ENCODE data around the gene MAGEC1. TPM values are rescaled to one million over a fixed set of nuclear protein-coding genes. Genes with fewer than 3 reads are reported as not detected.

Gene MAGEC1
- total RNA-seq, 2 donors from 2014 or later: not detected

DNA sequence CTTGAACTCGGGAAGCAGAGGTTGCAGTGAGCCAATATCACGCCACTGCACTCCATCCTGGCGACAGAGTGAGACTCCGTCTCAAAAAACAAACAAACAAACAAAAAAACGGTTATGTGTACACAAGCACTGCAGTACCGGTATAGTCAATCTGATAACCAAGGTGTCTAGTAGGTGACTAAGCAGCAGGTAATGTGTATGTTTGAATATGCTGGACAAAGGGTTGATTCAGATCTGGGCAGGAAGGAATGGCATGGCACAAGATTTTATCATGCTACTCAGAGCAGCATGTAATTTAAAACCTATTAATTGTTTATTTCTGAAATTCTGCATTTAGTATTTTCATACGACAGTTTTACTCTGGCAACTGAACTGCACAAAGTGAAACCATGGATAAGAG, 41.7 kb downstream of the MAGEC1 start:
- H3K36me3 Mint-ChIP-seq (ENCODE audit: low read depth): no peaks in the 10 kb centered on the region
- H3K4me1 Mint-ChIP-seq: no peaks in the 10 kb centered on the region
- H3K27me3 Mint-ChIP-seq: no peaks in the 10 kb centered on the region
- no peak overlapping the region for H3K4me3 Mint-ChIP-seq
- no peak overlapping the region for H3K27ac Mint-ChIP-seq
- ATAC-seq (replicated peaks): no peak
- H3K9me3 Mint-ChIP-seq: no peaks in the 10 kb centered on the region

DNA sequence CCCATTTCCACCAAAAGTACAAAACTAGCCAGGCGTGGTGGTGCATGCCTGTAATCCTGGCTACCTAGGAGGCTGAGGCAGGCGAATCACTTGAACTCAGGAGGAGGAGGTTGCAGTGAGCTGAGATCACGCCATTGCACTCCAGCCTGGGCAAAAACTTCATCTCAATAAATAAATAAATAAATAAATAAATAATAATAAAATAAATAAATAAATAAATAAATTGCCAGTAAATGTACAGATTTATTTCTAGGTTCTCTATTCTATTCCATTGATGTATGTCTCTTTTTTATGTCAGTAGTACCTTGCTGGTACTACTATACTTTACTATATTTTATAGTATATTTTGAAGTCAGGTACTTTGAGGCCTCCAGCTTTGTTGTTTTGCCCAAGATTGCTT, 43.7 kb downstream of the MAGEC1 start:
- Mint-ChIP-seq H3K9me3 (peaks cover 7% of the 10 kb centered on the region), H3K27me3 (no peaks in the 10 kb centered on the region), H3K36me3 (ENCODE audit: low read depth) (no peaks in the 10 kb centered on the region), H3K27ac (no peak overlapping the region), H3K4me3 (no peak overlapping the region), H3K4me1 (no peaks in the 10 kb centered on the region)
- no peak for ATAC-seq (replicated peaks)

DNA sequence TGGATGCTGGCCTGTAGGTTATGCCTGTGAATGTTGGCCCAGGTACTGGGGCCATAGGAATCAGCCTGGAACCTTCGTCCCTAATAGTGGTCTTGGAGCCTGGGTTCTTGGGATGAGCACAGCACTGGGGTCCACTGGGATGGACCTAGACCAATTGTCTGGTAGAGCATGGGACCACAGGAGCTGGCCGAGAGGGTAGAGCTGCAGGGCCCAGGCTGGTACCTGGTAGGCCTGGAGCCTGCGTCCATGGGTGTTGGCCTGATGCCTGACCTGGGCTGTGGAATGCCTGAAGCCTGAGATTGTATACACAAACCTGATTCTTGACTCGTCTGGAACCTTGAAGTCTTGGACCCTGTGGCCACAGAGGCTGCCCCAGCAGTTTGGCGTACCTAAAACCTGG, 48.9 kb downstream of the MAGEC1 start:
- Mint-ChIP-seq H3K36me3 (ENCODE audit: low read depth) (no peaks in the 10 kb centered on the region), H3K4me1 (no peaks in the 10 kb centered on the region), H3K4me3 (no peak overlapping the region), H3K27ac (no peak overlapping the region), H3K9me3 (peaks cover 7% of the 10 kb centered on the region), H3K27me3 (no peaks in the 10 kb centered on the region)
- no peak for ATAC-seq (replicated peaks)

DNA sequence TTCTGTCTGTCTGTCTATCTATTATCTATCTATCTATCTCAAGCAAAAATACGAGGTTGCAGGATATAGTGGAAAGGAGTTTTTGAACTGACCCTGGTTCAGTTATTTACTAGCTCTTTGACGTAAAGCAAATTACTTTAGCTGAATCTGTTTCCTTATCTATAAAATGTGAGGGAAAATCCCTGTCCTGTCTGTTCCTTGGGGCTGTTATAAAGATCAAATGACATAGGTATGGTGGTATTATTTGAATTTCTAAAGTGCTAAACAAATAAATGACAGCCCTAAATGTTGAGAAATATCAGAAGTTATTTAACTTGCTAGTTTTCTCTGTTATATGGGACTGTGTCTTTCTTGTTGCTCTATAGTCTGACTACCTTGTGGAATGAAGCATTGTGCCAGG, 55.0 kb downstream of the MAGEC1 start:
- H3K4me3 Mint-ChIP-seq: no peak overlapping the region
- no peaks in the 10 kb centered on the region for H3K36me3 Mint-ChIP-seq (ENCODE audit: low read depth)
- H3K27me3 Mint-ChIP-seq: no peaks in the 10 kb centered on the region
- no peaks in the 10 kb centered on the region for H3K9me3 Mint-ChIP-seq
- no peak overlapping the region for H3K27ac Mint-ChIP-seq
- no peaks in the 10 kb centered on the region for H3K4me1 Mint-ChIP-seq
- no peak for ATAC-seq (replicated peaks)

Other genes starting within 250 kb of the MAGEC1 start
- not detected for gene SPANXD, start 205.2 kb upstream of the MAGEC1 start, total RNA-seq
- gene MAGEC3, start 65.6 kb upstream of the MAGEC1 start, total RNA-seq: not detected

Data from activated T-helper 17 cell treated with anti-CD3 and anti-CD28 coated beads, Interleukin-2, amount 50 U/mL, for 72 hours (primary cell).